Measurements from ENCODE around the gene SMAD5. TPM values are rescaled to one million over a fixed set of nuclear protein-coding genes. Genes with fewer than 3 reads are reported as not detected.

The SMAD5 gene
- total and polyA plus RNA-seq, 2 of the 13 experiments (the other 11 are each of a cell fraction or from before 2014, with no cell fraction given): 27.2 to 48.5 TPM

GRCh38 chr5:136212252-136212721, 79.6 kb downstream of the SMAD5 start (continued):
- TF ChIP-seq NFE2L2 (IDR thresholded peaks at IDR 0.05; ENCODE audit: low read length): no peak
- TF ChIP-seq, protein P1, sequence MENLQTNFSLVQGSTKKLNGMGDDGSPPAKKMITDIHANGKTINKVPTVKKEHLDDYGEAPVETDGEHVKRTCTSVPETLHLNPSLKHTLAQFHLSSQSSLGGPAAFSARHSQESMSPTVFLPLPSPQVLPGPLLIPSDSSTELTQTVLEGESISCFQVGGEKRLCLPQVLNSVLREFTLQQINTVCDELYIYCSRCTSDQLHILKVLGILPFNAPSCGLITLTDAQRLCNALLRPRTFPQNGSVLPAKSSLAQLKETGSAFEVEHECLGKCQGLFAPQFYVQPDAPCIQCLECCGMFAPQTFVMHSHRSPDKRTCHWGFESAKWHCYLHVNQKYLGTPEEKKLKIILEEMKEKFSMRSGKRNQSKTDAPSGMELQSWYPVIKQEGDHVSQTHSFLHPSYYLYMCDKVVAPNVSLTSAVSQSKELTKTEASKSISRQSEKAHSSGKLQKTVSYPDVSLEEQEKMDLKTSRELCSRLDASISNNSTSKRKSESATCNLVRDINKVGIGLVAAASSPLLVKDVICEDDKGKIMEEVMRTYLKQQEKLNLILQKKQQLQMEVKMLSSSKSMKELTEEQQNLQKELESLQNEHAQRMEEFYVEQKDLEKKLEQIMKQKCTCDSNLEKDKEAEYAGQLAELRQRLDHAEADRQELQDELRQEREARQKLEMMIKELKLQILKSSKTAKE (CRISPR knock-in tag; IDR thresholded peaks at IDR 0.05; ENCODE audit: borderline replicate concordance): no peak
- no peak for TF ChIP-seq KMT2B (CRISPR knock-in tag; IDR thresholded peaks at IDR 0.05)
- no peak for TF ChIP-seq ZNF562 (CRISPR knock-in tag; IDR thresholded peaks at IDR 0.05; ENCODE audit: borderline replicate concordance)
- TF ChIP-seq, protein P2, sequence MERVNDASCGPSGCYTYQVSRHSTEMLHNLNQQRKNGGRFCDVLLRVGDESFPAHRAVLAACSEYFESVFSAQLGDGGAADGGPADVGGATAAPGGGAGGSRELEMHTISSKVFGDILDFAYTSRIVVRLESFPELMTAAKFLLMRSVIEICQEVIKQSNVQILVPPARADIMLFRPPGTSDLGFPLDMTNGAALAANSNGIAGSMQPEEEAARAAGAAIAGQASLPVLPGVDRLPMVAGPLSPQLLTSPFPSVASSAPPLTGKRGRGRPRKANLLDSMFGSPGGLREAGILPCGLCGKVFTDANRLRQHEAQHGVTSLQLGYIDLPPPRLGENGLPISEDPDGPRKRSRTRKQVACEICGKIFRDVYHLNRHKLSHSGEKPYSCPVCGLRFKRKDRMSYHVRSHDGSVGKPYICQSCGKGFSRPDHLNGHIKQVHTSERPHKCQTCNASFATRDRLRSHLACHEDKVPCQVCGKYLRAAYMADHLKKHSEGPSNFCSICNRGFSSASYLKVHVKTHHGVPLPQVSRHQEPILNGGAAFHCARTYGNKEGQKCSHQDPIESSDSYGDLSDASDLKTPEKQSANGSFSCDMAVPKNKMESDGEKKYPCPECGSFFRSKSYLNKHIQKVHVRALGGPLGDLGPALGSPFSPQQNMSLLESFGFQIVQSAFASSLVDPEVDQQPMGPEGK (CRISPR knock-in tag; IDR thresholded peaks at IDR 0.05): peak; percentile 87
- peak; percentile 82 for TF ChIP-seq SMC3 (IDR thresholded peaks at IDR 0.05; ENCODE audit: low read length)
- TF ChIP-seq ZNF383 (CRISPR knock-in tag; IDR thresholded peaks at IDR 0.05; ENCODE audit: borderline replicate concordance): no peak
- TF ChIP-seq, protein P3, sequence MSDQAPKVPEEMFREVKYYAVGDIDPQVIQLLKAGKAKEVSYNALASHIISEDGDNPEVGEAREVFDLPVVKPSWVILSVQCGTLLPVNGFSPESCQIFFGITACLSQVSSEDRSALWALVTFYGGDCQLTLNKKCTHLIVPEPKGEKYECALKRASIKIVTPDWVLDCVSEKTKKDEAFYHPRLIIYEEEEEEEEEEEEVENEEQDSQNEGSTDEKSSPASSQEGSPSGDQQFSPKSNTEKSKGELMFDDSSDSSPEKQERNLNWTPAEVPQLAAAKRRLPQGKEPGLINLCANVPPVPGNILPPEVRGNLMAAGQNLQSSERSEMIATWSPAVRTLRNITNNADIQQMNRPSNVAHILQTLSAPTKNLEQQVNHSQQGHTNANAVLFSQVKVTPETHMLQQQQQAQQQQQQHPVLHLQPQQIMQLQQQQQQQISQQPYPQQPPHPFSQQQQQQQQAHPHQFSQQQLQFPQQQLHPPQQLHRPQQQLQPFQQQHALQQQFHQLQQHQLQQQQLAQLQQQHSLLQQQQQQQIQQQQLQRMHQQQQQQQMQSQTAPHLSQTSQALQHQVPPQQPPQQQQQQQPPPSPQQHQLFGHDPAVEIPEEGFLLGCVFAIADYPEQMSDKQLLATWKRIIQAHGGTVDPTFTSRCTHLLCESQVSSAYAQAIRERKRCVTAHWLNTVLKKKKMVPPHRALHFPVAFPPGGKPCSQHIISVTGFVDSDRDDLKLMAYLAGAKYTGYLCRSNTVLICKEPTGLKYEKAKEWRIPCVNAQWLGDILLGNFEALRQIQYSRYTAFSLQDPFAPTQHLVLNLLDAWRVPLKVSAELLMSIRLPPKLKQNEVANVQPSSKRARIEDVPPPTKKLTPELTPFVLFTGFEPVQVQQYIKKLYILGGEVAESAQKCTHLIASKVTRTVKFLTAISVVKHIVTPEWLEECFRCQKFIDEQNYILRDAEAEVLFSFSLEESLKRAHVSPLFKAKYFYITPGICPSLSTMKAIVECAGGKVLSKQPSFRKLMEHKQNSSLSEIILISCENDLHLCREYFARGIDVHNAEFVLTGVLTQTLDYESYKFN (CRISPR knock-in tag; conservative IDR thresholded peaks at IDR 0.05): no peak
- TF ChIP-seq ZNF280B (CRISPR knock-in tag; IDR thresholded peaks at IDR 0.05; ENCODE audit: borderline replicate concordance): no peak
- TF ChIP-seq ZNF138 (CRISPR knock-in tag; IDR thresholded peaks at IDR 0.05; ENCODE audit: low read depth): no peak
- TF ChIP-seq SOX5 (CRISPR knock-in tag; IDR thresholded peaks at IDR 0.05; ENCODE audit: borderline replicate concordance): no peak
- no peak for TF ChIP-seq POLR2AphosphoS2 (IDR thresholded peaks at IDR 0.05; ENCODE audit: low read depth, low read length)
- no peak for TF ChIP-seq XRCC5 (optimal IDR thresholded peaks at IDR 0.05; ENCODE audit: low read length)
- no peak for TF ChIP-seq GATAD1 (CRISPR knock-in tag; IDR thresholded peaks at IDR 0.05)
- no peak for TF ChIP-seq ZNF362 (CRISPR knock-in tag; IDR thresholded peaks at IDR 0.05; ENCODE audit: borderline replicate concordance)
- TF ChIP-seq ZFP90 (CRISPR knock-in tag; IDR thresholded peaks at IDR 0.05; ENCODE audit: borderline replicate concordance): no peak
- TF ChIP-seq ZNF883 (CRISPR knock-in tag; IDR thresholded peaks at IDR 0.05; ENCODE audit: not compliant biosample characterization): no peak
- TF ChIP-seq RAD21 (CRISPR knock-in tag; IDR thresholded peaks at IDR 0.05): peak; percentile 76
- TF ChIP-seq ZNF761 (CRISPR knock-in tag; conservative IDR thresholded peaks at IDR 0.05): no peak
- no peak for TF ChIP-seq NAIF1 (CRISPR knock-in tag; IDR thresholded peaks at IDR 0.05; ENCODE audit: borderline replicate concordance)

Data from HepG2 (cell line).